Gastroesophageal sphincter (tissue), 3 donors: Measurements from ENCODE around the gene STX1B.

ENCODE experiments used
- CTCF ChIP-seq, 4 experiments: fragments of 200-600 bp in 2 of 4; fragments of 450-650 bp in 2 of 4; sonication (generic) in 1 of 4; IDR thresholded peaks; one replicate each; pipeline ENCODE4 v1.5.1; 2017 to 2019; ENCODE audit warnings: antibody characterized with exemption in 4 of 4, mild to moderate bottlenecking in 2 of 4, moderate library complexity in 2 of 4
- POLR2AphosphoS5 ChIP-seq: sonication (generic); formaldehyde crosslinking; IDR thresholded peaks from one replicate; pipeline ENCODE4 v1.6.1; 2017; ENCODE audit warnings: antibody characterized with exemption

GRCh38 chr16:31042866-31043265, 32.4 kb upstream of the STX1B start:
- TF ChIP-seq CTCF (IDR thresholded peaks at IDR 0.05), result no peak
- no peak for TF ChIP-seq POLR2AphosphoS5
